Dendritic cell treated with granulocyte-macrophage colony-stimulating factor and Interleukin-4, amounts not matched to agents 40 ng/mL and 50 ng/mL, for 4 days (primary cell): ENCODE results near the gene NLRP3.

Source experiments
- H3K27ac Mint-ChIP-seq: one replicate; pipeline ENCODE4 v1.8.0; 2022; ENCODE audit warnings: mild to moderate bottlenecking, mixed read lengths
- H3K27me3 Mint-ChIP-seq: one replicate; pipeline ENCODE4 v1.8.0; 2022; ENCODE audit warnings: mild to moderate bottlenecking, mixed read lengths
- H3K36me3 Mint-ChIP-seq: one replicate; pipeline ENCODE4 v1.8.0; 2022; ENCODE audit warnings: low read depth, mixed read lengths
- H3K4me1 Mint-ChIP-seq: one replicate; pipeline ENCODE4 v1.8.0; 2022; ENCODE audit warnings: low read depth, mixed read lengths
- H3K4me3 Mint-ChIP-seq: one replicate; pipeline ENCODE4 v1.8.0; 2022; ENCODE audit warnings: mild to moderate bottlenecking, moderate library complexity, mixed read lengths
- H3K9me3 Mint-ChIP-seq: one replicate; pipeline ENCODE4 v1.8.0; 2022; ENCODE audit warnings: mixed read lengths
- intact Hi-C: fragments of 100-400 bp; cut with micrococcal nuclease; formaldehyde crosslinking; loops from one replicate; pipeline ENCODE4 v1.15.0; 2022

NLRP3 gene

GRCh38 chr1:247406014-247406656 lies 9.8 kb upstream of the NLRP3 start:
- H3K36me3 Mint-ChIP-seq = no peaks in the 10 kb centered on the region
- H3K4me1 Mint-ChIP-seq = peaks cover 77% of the 10 kb centered on the region
- H3K4me3 Mint-ChIP-seq = no peak overlapping the region
- intact Hi-C loops = no loop called here
- no peaks in the 10 kb centered on the region for H3K9me3 Mint-ChIP-seq
- peak overlapping the region; percentile 95 for H3K27ac Mint-ChIP-seq
- no peaks in the 10 kb centered on the region for H3K27me3 Mint-ChIP-seq

GRCh38 chr1:247407180-247407616 lies 8.8 kb upstream of the NLRP3 start:
- H3K4me3 Mint-ChIP-seq = no peak overlapping the region

GRCh38 chr1:247408100-247408499 lies 7.9 kb upstream of the NLRP3 start:
- peaks cover 74% of the 10 kb centered on the region for H3K4me1 Mint-ChIP-seq
- H3K27me3 Mint-ChIP-seq = no peaks in the 10 kb centered on the region
- no peaks in the 10 kb centered on the region for H3K9me3 Mint-ChIP-seq
- H3K36me3 Mint-ChIP-seq = no peaks in the 10 kb centered on the region
- peak overlapping the region; percentile 95 for H3K27ac Mint-ChIP-seq
- intact Hi-C loops = no loop called here
- H3K4me3 Mint-ChIP-seq = peak overlapping the region; percentile 25

More at GRCh38 chr1:247407180-247407616, 8.8 kb upstream of the NLRP3 start:
- Mint-ChIP-seq H3K27ac (peak overlapping the region; percentile 95), H3K9me3 (no peaks in the 10 kb centered on the region), H3K4me1 (peaks cover 77% of the 10 kb centered on the region), H3K36me3 (no peaks in the 10 kb centered on the region), H3K27me3 (no peaks in the 10 kb centered on the region)
- intact Hi-C loops = loop anchor here (1.0 kb wide), 1 partner anchor 17 kb away; no protein-coding TSS in a partner anchor

GRCh38 chr1:247409869-247410544 lies 6.0 kb upstream of the NLRP3 start:
- no peaks in the 10 kb centered on the region for H3K27me3 Mint-ChIP-seq
- H3K4me3 Mint-ChIP-seq = peak overlapping the region; percentile 53
- peaks cover 62% of the 10 kb centered on the region for H3K4me1 Mint-ChIP-seq

GRCh38 chr1:247411621-247412327 lies 4.2 kb upstream of the NLRP3 start:
- H3K36me3 Mint-ChIP-seq = peaks cover 9% of the 10 kb centered on the region
- H3K27ac Mint-ChIP-seq = peak overlapping the region; percentile 61
- intact Hi-C loops = no loop called here
- no peaks in the 10 kb centered on the region for H3K27me3 Mint-ChIP-seq
- peaks cover 71% of the 10 kb centered on the region for H3K4me1 Mint-ChIP-seq
- no peak overlapping the region for H3K4me3 Mint-ChIP-seq
- H3K9me3 Mint-ChIP-seq = no peaks in the 10 kb centered on the region

More at GRCh38 chr1:247409869-247410544, 6.0 kb upstream of the NLRP3 start:
- no peaks in the 10 kb centered on the region for H3K9me3 Mint-ChIP-seq
- intact Hi-C loops = no loop called here
- H3K27ac Mint-ChIP-seq = peak overlapping the region; percentile 83
- no peaks in the 10 kb centered on the region for H3K36me3 Mint-ChIP-seq

- intact Hi-C loops = loop anchor here (5.0 kb wide), 1 partner anchor 46 kb away; no protein-coding TSS in a partner anchor
- H3K4me1 Mint-ChIP-seq = peaks cover 74% of the 10 kb centered on the region
- H3K4me3 Mint-ChIP-seq = peak overlapping the region; percentile 87
- H3K9me3 Mint-ChIP-seq = no peaks in the 10 kb centered on the region
- H3K36me3 Mint-ChIP-seq = peaks cover 52% of the 10 kb centered on the region
- H3K27ac Mint-ChIP-seq = peak overlapping the region; percentile 87
- no peaks in the 10 kb centered on the region for H3K27me3 Mint-ChIP-seq
Measured at GRCh38 chr1:247417831-247418230, 1.9 kb downstream of the NLRP3 start.

GRCh38 chr1:247419336-247419735 lies 3.4 kb downstream of the NLRP3 start:
- no peaks in the 10 kb centered on the region for H3K27me3 Mint-ChIP-seq
- H3K36me3 Mint-ChIP-seq = peaks cover 67% of the 10 kb centered on the region
- peaks cover 89% of the 10 kb centered on the region for H3K4me1 Mint-ChIP-seq
- no peaks in the 10 kb centered on the region for H3K9me3 Mint-ChIP-seq
- intact Hi-C loops = loop anchor here (5.0 kb wide), 1 partner anchor 47 kb away; no protein-coding TSS in a partner anchor
- H3K27ac Mint-ChIP-seq = peak overlapping the region; percentile 87
- peak overlapping the region; percentile 71 for H3K4me3 Mint-ChIP-seq

GRCh38 chr1:247421074-247421473 lies 5.1 kb downstream of the NLRP3 start:
- peak overlapping the region; percentile 87 for H3K27ac Mint-ChIP-seq
- no peaks in the 10 kb centered on the region for H3K27me3 Mint-ChIP-seq
- H3K4me1 Mint-ChIP-seq = peaks cover 92% of the 10 kb centered on the region
- H3K4me3 Mint-ChIP-seq = peak overlapping the region; percentile 71
- H3K36me3 Mint-ChIP-seq = peaks cover 82% of the 10 kb centered on the region
- intact Hi-C loops = loop anchor here (2.0 kb wide), 1 partner anchor 14 kb away; no protein-coding TSS in a partner anchor
- H3K9me3 Mint-ChIP-seq = no peaks in the 10 kb centered on the region

- no peaks in the 10 kb centered on the region for H3K9me3 Mint-ChIP-seq
- H3K27me3 Mint-ChIP-seq = no peaks in the 10 kb centered on the region
- peaks cover 100% of the 10 kb centered on the region for H3K36me3 Mint-ChIP-seq
- peak overlapping the region; percentile 74 for H3K27ac Mint-ChIP-seq
- intact Hi-C loops = no loop called here
- H3K4me3 Mint-ChIP-seq = no peak overlapping the region
- peaks cover 93% of the 10 kb centered on the region for H3K4me1 Mint-ChIP-seq
Measured at GRCh38 chr1:247429496-247429895, 13.5 kb downstream of the NLRP3 start.

GRCh38 chr1:247430434-247430833 lies 14.5 kb downstream of the NLRP3 start:
- Mint-ChIP-seq H3K4me3 (no peak overlapping the region), H3K4me1 (peaks cover 93% of the 10 kb centered on the region), H3K27ac (peak overlapping the region; percentile 74), H3K9me3 (no peaks in the 10 kb centered on the region), H3K36me3 (peaks cover 99% of the 10 kb centered on the region), H3K27me3 (no peaks in the 10 kb centered on the region)
- intact Hi-C loops = loop anchor here (5.0 kb wide), 1 partner anchor 57 kb away; no protein-coding TSS in a partner anchor

- peak overlapping the region; percentile 74 for H3K27ac Mint-ChIP-seq
- H3K4me1 Mint-ChIP-seq = peaks cover 93% of the 10 kb centered on the region
- H3K36me3 Mint-ChIP-seq = peaks cover 99% of the 10 kb centered on the region
- intact Hi-C loops = loop anchor here (5.0 kb wide), 1 partner anchor 56 kb away; no protein-coding TSS in a partner anchor
- no peaks in the 10 kb centered on the region for H3K9me3 Mint-ChIP-seq
- H3K27me3 Mint-ChIP-seq = no peaks in the 10 kb centered on the region
- H3K4me3 Mint-ChIP-seq = peak overlapping the region; percentile 58
Measured at GRCh38 chr1:247431643-247432042, 15.7 kb downstream of the NLRP3 start.

- Mint-ChIP-seq H3K4me1 (peaks cover 96% of the 10 kb centered on the region), H3K9me3 (no peaks in the 10 kb centered on the region), H3K27ac (peak overlapping the region; percentile 74), H3K4me3 (peak overlapping the region; percentile 53), H3K27me3 (no peaks in the 10 kb centered on the region), H3K36me3 (peaks cover 99% of the 10 kb centered on the region)
- intact Hi-C loops = loop anchor here (2.0 to 5.0 kb wide), 2 partner anchors 13 to 53 kb away; no protein-coding TSS in a partner anchor
Measured at GRCh38 chr1:247434005-247434404, 18.0 kb downstream of the NLRP3 start.

- Mint-ChIP-seq H3K4me1 (peaks cover 95% of the 10 kb centered on the region), H3K27ac (peak overlapping the region; percentile 74), H3K4me3 (peak overlapping the region; percentile 24), H3K9me3 (no peaks in the 10 kb centered on the region), H3K27me3 (no peaks in the 10 kb centered on the region), H3K36me3 (peaks cover 97% of the 10 kb centered on the region)
- intact Hi-C loops = loop anchor here (2.0 kb wide), 1 partner anchor 14 kb away; no protein-coding TSS in a partner anchor
Measured at GRCh38 chr1:247435030-247435758, 19.2 kb downstream of the NLRP3 start.
